NCI-H2227 (cell line): Measurements from ENCODE around the gene GINS3.
A peak's percentile ranks its signal among the peaks of the same experiment; 100 is the strongest.

Experiments
- DNase-seq: peaks from one replicate; lab custom pipeline; 2025; ENCODE audit not compliant: unreplicated experiment; lab: John Stamatoyannopoulos, UW

Gene GINS3

GRCh38 chr16:58392215-58393137, at the start of gene GINS3:
Gene GINS3 (plus strand): TSS chr16:58392471. CDS start chr16:58392602, 131 bp downstream.
- peak; percentile 87 for DNase-seq

- DNase-seq, result no peak
Observed at GRCh38 chr16:58343562-58343961, 48.7 kb upstream of the GINS3 start.

GRCh38 chr16:58345574-58346354, 46.5 kb upstream of the GINS3 start:
- DNase-seq, result peak; percentile 12

- no peak for DNase-seq
Observed at GRCh38 chr16:58346831-58347371, 45.4 kb upstream of the GINS3 start.

- DNase-seq, result no peak
Observed at GRCh38 chr16:58348986-58349385, 43.3 kb upstream of the GINS3 start.

GRCh38 chr16:58352690-58353089, 39.6 kb upstream of the GINS3 start:
- DNase-seq, result no peak

- DNase-seq, result no peak
Observed at GRCh38 chr16:58360041-58360634, 32.1 kb upstream of the GINS3 start.

GRCh38 chr16:58361726-58362125, 30.5 kb upstream of the GINS3 start:
- DNase-seq, result no peak

GRCh38 chr16:58363746-58364393, 28.4 kb upstream of the GINS3 start:
- no peak for DNase-seq

GRCh38 chr16:58365623-58366022, 26.6 kb upstream of the GINS3 start:
- no peak for DNase-seq

- DNase-seq, result no peak
Observed at GRCh38 chr16:58366247-58367031, 25.8 kb upstream of the GINS3 start.

- DNase-seq, result no peak
Observed at GRCh38 chr16:58367252-58367651, 25.0 kb upstream of the GINS3 start.

- DNase-seq, result no peak
Observed at GRCh38 chr16:58371841-58372240, 20.4 kb upstream of the GINS3 start.

GRCh38 chr16:58375386-58375785, 16.9 kb upstream of the GINS3 start:
- DNase-seq, result no peak

GRCh38 chr16:58377932-58378331, 14.3 kb upstream of the GINS3 start:
- no peak for DNase-seq

- DNase-seq, result no peak
Observed at GRCh38 chr16:58378401-58378800, 13.9 kb upstream of the GINS3 start.

GRCh38 chr16:58379736-58380135, 12.5 kb upstream of the GINS3 start:
- DNase-seq, result no peak

- DNase-seq, result no peak
Observed at GRCh38 chr16:58381661-58382060, 10.6 kb upstream of the GINS3 start.

- DNase-seq, result no peak
Observed at GRCh38 chr16:58384437-58385055, 7.7 kb upstream of the GINS3 start.
